Activated CD4-positive, alpha-beta T cell treated with anti-CD3 and anti-CD28 coated beads, Interleukin-2, amount 50 U/mL, for 48 hours (primary cell): Measurements from ENCODE around the gene INTS7.
"Not testable (repeated sequence)": the region's sequence is repeated elsewhere in the genome, so short reads cannot be mapped to it uniquely, and the experiment has no call there.

Experiments
- DNase-seq, 2 experiments: peaks; one replicate each; pipeline ENCODE4 v3.0.0-alpha.2; 2020

The INTS7 gene

GRCh38 chr1:211975152-211975941 lies 60.0 kb downstream of the INTS7 start:
- no peak for DNase-seq

GRCh38 chr1:211973541-211973940 lies 61.8 kb downstream of the INTS7 start:
- DNase-seq = no peak

- DNase-seq = no peak
These were observed 67.0 kb downstream of the INTS7 start for GRCh38 chr1:211968200-211968834.

- no peak for DNase-seq
These were observed 67.7 kb downstream of the INTS7 start for GRCh38 chr1:211967704-211968103.

GRCh38 chr1:211965108-211965805 lies 70.1 kb downstream of the INTS7 start:
- no peak for DNase-seq

GRCh38 chr1:211959680-211960079 lies 75.7 kb downstream of the INTS7 start:
- no peak for DNase-seq

- no peak for DNase-seq
These were observed 76.1 kb downstream of the INTS7 start for GRCh38 chr1:211959221-211959620.

- not testable (repeated sequence) for DNase-seq
These were observed 81.3 kb downstream of the INTS7 start for GRCh38 chr1:211954028-211954427.

- not testable (repeated sequence) for DNase-seq
These were observed 81.8 kb downstream of the INTS7 start for GRCh38 chr1:211953543-211953942.

GRCh38 chr1:211952299-211952698 lies 83.1 kb downstream of the INTS7 start:
- DNase-seq = no peak

- DNase-seq = no peak
These were observed 83.5 kb downstream of the INTS7 start for GRCh38 chr1:211951856-211952255.

GRCh38 chr1:211948377-211948776 lies 87.0 kb downstream of the INTS7 start:
- no peak for DNase-seq

- DNase-seq = no peak
These were observed 87.7 kb downstream of the INTS7 start for GRCh38 chr1:211947396-211948295.

GRCh38 chr1:211944733-211945500 lies 90.4 kb downstream of the INTS7 start:
- no peak for DNase-seq

- DNase-seq = no peak
These were observed 92.8 kb downstream of the INTS7 start for GRCh38 chr1:211942583-211942982.

- DNase-seq = peak; percentile 40 to 60
These were observed 95.4 kb downstream of the INTS7 start for GRCh38 chr1:211939876-211940468.

GRCh38 chr1:211938561-211938997 lies 96.8 kb downstream of the INTS7 start:
- DNase-seq = no peak

GRCh38 chr1:211937422-211937821 lies 97.9 kb downstream of the INTS7 start:
- not testable (repeated sequence) for DNase-seq

- DNase-seq = peak; percentile 75 to 84
These were observed 99.8 kb downstream of the INTS7 start for GRCh38 chr1:211935448-211935970.

- DNase-seq = no peak
These were observed 101.2 kb downstream of the INTS7 start for GRCh38 chr1:211933946-211934714.

- no peak for DNase-seq
These were observed 102.5 kb downstream of the INTS7 start for GRCh38 chr1:211932933-211933254.
